ENCODE measurements around the gene CYLD. TPM values are rescaled to one million over a fixed set of nuclear protein-coding genes. Genes with fewer than 3 reads are reported as not detected.

Gene CYLD
- total RNA-seq, 2 donors from 2014 or later, result 112 to 130 TPM

GRCh38 chr16:50705436-50706110, 36.3 kb upstream of the CYLD start:
- H3K36me3 Mint-ChIP-seq (ENCODE audit: low read depth), result peaks cover 97% of the 10 kb centered on the region
- no peaks in the 10 kb centered on the region for H3K27me3 Mint-ChIP-seq
- peaks cover 62% of the 10 kb centered on the region for H3K4me1 Mint-ChIP-seq
- H3K9me3 Mint-ChIP-seq, result peaks cover 11% of the 10 kb centered on the region
- H3K27ac Mint-ChIP-seq, result peak overlapping the region; percentile 46
- H3K4me3 Mint-ChIP-seq, result peak overlapping the region; percentile 46
- peak; percentile 13 for ATAC-seq (replicated peaks)

- Mint-ChIP-seq H3K4me3 (peak overlapping the region; percentile 46), H3K4me1 (peaks cover 56% of the 10 kb centered on the region), H3K9me3 (peaks cover 11% of the 10 kb centered on the region), H3K27ac (peak overlapping the region; percentile 46), H3K36me3 (ENCODE audit: low read depth) (peaks cover 97% of the 10 kb centered on the region), H3K27me3 (no peaks in the 10 kb centered on the region)
- ATAC-seq (replicated peaks), result no peak
Measured at GRCh38 chr16:50706250-50706649, 35.6 kb upstream of the CYLD start.

- peaks cover 87% of the 10 kb centered on the region for H3K36me3 Mint-ChIP-seq (ENCODE audit: low read depth)
- H3K9me3 Mint-ChIP-seq, result peaks cover 11% of the 10 kb centered on the region
- peak overlapping the region; percentile 97 for H3K27ac Mint-ChIP-seq
- H3K4me3 Mint-ChIP-seq, result peak overlapping the region; percentile 83
- H3K4me1 Mint-ChIP-seq, result peaks cover 54% of the 10 kb centered on the region
- no peaks in the 10 kb centered on the region for H3K27me3 Mint-ChIP-seq
- peak; percentile 90 for ATAC-seq (replicated peaks)
Measured at GRCh38 chr16:50708373-50709060, 33.4 kb upstream of the CYLD start.

- peak; percentile 64 for ATAC-seq (replicated peaks)
- H3K4me1 Mint-ChIP-seq, result peaks cover 55% of the 10 kb centered on the region
- peaks cover 11% of the 10 kb centered on the region for H3K9me3 Mint-ChIP-seq
- peaks cover 81% of the 10 kb centered on the region for H3K36me3 Mint-ChIP-seq (ENCODE audit: low read depth)
- H3K27ac Mint-ChIP-seq, result peak overlapping the region; percentile 97
- no peaks in the 10 kb centered on the region for H3K27me3 Mint-ChIP-seq
- peak overlapping the region; percentile 83 for H3K4me3 Mint-ChIP-seq
Measured at GRCh38 chr16:50709061-50709684, 32.7 kb upstream of the CYLD start.

- Mint-ChIP-seq H3K27ac (peak overlapping the region; percentile 97), H3K4me1 (peaks cover 55% of the 10 kb centered on the region), H3K9me3 (peaks cover 8% of the 10 kb centered on the region), H3K36me3 (ENCODE audit: low read depth) (peaks cover 77% of the 10 kb centered on the region), H3K27me3 (no peaks in the 10 kb centered on the region), H3K4me3 (peak overlapping the region; percentile 83)
- no peak for ATAC-seq (replicated peaks)
Measured at GRCh38 chr16:50709980-50710379, 31.9 kb upstream of the CYLD start.

- no peaks in the 10 kb centered on the region for H3K27me3 Mint-ChIP-seq
- H3K36me3 Mint-ChIP-seq (ENCODE audit: low read depth), result peaks cover 73% of the 10 kb centered on the region
- H3K4me3 Mint-ChIP-seq, result no peak overlapping the region
- ATAC-seq (replicated peaks), result no peak
- H3K4me1 Mint-ChIP-seq, result peaks cover 44% of the 10 kb centered on the region
- H3K9me3 Mint-ChIP-seq, result no peaks in the 10 kb centered on the region
- H3K27ac Mint-ChIP-seq, result no peak overlapping the region
Measured at GRCh38 chr16:50711040-50711439, 30.8 kb upstream of the CYLD start.

GRCh38 chr16:50711862-50712559, 29.9 kb upstream of the CYLD start:
- no peaks in the 10 kb centered on the region for H3K27me3 Mint-ChIP-seq
- H3K4me1 Mint-ChIP-seq, result peaks cover 37% of the 10 kb centered on the region
- ATAC-seq (replicated peaks), result no peak
- no peaks in the 10 kb centered on the region for H3K9me3 Mint-ChIP-seq
- H3K4me3 Mint-ChIP-seq, result no peak overlapping the region
- no peak overlapping the region for H3K27ac Mint-ChIP-seq
- H3K36me3 Mint-ChIP-seq (ENCODE audit: low read depth), result peaks cover 75% of the 10 kb centered on the region

- Mint-ChIP-seq H3K9me3 (no peaks in the 10 kb centered on the region), H3K4me1 (peaks cover 32% of the 10 kb centered on the region), H3K27ac (no peak overlapping the region), H3K36me3 (ENCODE audit: low read depth) (peaks cover 75% of the 10 kb centered on the region), H3K4me3 (no peak overlapping the region), H3K27me3 (no peaks in the 10 kb centered on the region)
- no peak for ATAC-seq (replicated peaks)
Measured at GRCh38 chr16:50712560-50712898, 29.4 kb upstream of the CYLD start.

- Mint-ChIP-seq H3K4me1 (peaks cover 28% of the 10 kb centered on the region), H3K4me3 (no peak overlapping the region), H3K27me3 (no peaks in the 10 kb centered on the region), H3K9me3 (no peaks in the 10 kb centered on the region), H3K36me3 (ENCODE audit: low read depth) (peaks cover 75% of the 10 kb centered on the region), H3K27ac (no peak overlapping the region)
- no peak for ATAC-seq (replicated peaks)
Measured at GRCh38 chr16:50712956-50713355, 28.9 kb upstream of the CYLD start.

- Mint-ChIP-seq H3K4me1 (peaks cover 11% of the 10 kb centered on the region), H3K4me3 (no peak overlapping the region), H3K27me3 (no peaks in the 10 kb centered on the region), H3K36me3 (ENCODE audit: low read depth) (peaks cover 51% of the 10 kb centered on the region), H3K9me3 (no peaks in the 10 kb centered on the region), H3K27ac (peak overlapping the region; percentile 32)
- ATAC-seq (replicated peaks), result no peak
Measured at GRCh38 chr16:50717091-50717490, 24.8 kb upstream of the CYLD start.

GRCh38 chr16:50717494-50717893, 24.4 kb upstream of the CYLD start:
- Mint-ChIP-seq H3K9me3 (no peaks in the 10 kb centered on the region), H3K27me3 (no peaks in the 10 kb centered on the region), H3K27ac (peak overlapping the region; percentile 32), H3K4me3 (no peak overlapping the region), H3K4me1 (peaks cover 11% of the 10 kb centered on the region), H3K36me3 (ENCODE audit: low read depth) (peaks cover 51% of the 10 kb centered on the region)
- no peak for ATAC-seq (replicated peaks)

GRCh38 chr16:50718061-50718760, 23.7 kb upstream of the CYLD start:
- Mint-ChIP-seq H3K36me3 (ENCODE audit: low read depth) (peaks cover 56% of the 10 kb centered on the region), H3K4me1 (peaks cover 12% of the 10 kb centered on the region), H3K4me3 (no peak overlapping the region), H3K9me3 (no peaks in the 10 kb centered on the region), H3K27ac (peak overlapping the region; percentile 44), H3K27me3 (no peaks in the 10 kb centered on the region)
- no peak for ATAC-seq (replicated peaks)

- Mint-ChIP-seq H3K4me3 (no peak overlapping the region), H3K36me3 (ENCODE audit: low read depth) (peaks cover 63% of the 10 kb centered on the region), H3K9me3 (no peaks in the 10 kb centered on the region), H3K27me3 (no peaks in the 10 kb centered on the region), H3K4me1 (peaks cover 15% of the 10 kb centered on the region), H3K27ac (peak overlapping the region; percentile 44)
- no peak for ATAC-seq (replicated peaks)
Measured at GRCh38 chr16:50718761-50719400, 23.0 kb upstream of the CYLD start.
